Head of caudate nucleus (tissue), 42 donors: Measurements from ENCODE around the gene RER1.

Experiments used
- DNase-seq, 42 donors: peaks; one replicate each; pipeline versions ENCODE4 v3.0.0 to v3.0.0-alpha.2; 2020 to 2021; ENCODE audit warnings: mixed read lengths in 7 of 42
- intact Hi-C: fragments of 100-400 bp; cut with DNase I; formaldehyde crosslinking; loops from one replicate; pipeline ENCODE4 v1.15.0; 2022

RER1 gene

DNA sequence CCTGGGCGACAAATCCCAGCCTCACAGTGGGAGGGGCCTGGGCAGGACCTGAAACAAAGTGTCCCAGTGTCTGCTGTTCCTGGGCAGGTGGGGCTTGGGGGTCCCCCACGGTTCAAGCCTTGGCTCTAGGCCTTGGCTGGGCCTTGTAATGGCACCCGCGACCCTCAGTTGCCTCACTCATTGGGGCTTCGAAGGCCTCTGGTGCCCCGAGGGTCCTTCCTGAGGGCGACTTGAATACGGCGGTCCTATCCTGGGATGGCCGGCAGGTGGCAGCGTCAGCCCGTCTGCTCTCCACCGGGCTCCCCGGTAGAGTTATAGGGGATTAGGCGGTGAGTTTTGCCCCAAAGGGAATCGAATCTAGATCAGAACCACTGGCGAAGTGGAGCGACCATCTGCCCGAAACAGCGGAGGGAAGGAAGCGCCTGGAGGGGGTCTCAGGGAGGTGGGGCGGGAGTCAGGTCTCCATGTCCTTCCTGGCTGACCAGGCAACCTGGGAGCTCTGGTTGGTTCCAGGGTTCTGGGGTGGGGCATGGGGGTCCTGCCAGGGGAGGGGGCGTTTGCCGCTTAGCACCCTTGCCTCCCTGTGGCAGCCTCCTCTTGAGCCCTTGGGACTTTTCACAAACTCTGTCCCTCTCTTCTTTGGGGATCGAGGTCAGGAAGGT lies 22.8 kb downstream of the RER1 start:
- intact Hi-C loops, result loop anchor here (1.0 kb wide), 1 partner anchor 134 kb away; no protein-coding TSS in a partner anchor
- DNase-seq, result peak; percentile 68 to 93 (median 86)

DNA sequence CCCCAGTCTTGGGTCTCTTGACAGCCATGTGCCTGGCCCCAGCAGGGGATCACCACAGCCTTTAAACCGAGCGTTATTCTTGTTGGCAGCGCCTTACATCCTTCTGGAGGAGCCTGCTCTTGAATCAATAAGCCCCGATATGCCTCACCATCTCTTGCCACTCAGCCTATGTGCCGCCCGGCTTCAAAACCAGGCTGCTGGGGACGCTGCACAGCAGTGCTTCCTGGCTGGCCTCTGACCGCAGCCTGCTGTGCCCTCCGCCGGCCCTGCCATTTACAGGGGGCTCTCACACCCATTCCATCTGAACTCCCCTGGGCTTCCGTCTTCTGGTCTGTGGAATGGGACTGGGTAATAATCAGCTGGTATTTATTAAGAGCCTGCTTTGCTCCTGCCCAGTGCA lies 23.7 kb downstream of the RER1 start:
- intact Hi-C loops, result no loop called here
- DNase-seq, result no peak

DNA sequence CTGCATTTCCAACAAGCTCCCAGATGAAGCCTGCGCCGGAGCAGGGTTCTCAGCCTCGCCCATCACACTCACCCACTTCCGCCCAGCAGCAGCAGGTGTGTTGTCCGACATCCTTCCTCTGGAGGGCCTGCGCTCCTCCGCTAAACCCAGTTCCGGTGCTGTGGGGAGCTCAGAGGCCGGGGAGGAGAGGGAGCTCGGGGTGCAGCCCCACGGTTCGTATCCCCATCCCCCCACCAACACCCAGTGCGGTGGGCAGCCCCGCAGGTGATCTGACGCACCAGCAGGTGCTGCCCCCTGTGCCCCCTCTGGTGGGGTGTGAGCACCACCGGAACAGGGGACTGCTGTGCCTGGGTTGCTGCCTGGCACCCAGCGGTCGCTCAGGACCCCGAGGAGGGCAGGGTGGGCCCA lies 24.2 kb downstream of the RER1 start:
- intact Hi-C loops, result no loop called here
- no peak for DNase-seq

DNA sequence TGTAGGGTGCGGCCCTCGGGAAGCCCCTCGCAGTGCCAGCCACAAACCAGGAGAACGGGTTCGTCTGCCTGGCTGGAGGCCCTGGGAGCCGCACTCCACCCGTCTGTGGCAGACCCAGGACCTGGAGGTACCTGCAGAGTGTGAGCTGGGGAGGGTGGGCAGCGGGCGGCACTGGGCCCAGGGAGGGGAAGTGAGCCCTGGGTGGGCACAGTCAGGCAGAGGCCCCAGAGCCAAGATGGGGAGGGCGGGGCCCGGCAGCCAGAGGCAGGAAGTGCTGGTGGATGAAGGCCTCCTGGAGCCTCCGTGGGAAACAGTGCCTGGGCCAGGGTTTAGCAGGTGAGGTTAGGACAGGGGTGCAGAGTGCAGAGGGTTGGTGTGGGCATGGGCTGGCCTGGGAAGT lies 24.8 kb downstream of the RER1 start:
- no peak for DNase-seq
- intact Hi-C loops, result no loop called here

DNA sequence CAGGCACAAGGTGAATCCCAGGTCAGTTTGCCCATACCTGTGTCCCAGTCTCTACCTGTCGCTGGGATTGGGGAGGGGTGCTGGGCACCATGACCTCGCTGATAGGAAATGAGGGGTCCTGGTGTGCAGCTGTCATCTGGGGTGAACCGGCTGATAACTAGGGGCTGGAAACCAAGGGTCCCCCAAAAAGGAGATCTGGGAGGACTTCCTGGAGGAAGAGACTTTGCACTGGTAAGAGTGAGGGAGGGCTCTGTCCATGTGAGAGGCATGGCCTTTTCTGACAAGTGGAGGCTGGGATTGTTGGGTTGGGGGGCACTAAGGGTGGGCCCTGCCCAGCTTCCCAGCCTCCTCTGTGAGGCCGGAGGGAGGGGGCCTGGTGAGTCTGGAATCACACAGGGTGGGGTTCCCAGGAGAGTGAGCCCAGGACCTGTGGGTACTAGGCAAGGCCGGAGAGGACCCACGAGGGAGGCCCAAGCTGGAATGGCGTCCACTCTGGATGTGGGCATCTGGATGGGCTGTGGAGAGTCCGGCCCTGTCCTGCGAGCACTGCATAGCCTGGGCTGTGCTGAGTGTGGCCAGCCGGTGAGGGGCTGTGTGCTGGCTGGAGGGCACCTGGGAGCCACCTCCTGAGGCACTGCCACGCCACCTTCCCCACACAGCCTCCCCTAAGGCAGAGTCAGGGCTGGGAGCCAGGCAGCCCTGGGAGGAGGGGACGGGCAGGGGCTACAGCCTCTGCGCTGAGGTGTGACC lies 25.6 kb downstream of the RER1 start:
- DNase-seq, result no peak
- intact Hi-C loops, result no loop called here

DNA sequence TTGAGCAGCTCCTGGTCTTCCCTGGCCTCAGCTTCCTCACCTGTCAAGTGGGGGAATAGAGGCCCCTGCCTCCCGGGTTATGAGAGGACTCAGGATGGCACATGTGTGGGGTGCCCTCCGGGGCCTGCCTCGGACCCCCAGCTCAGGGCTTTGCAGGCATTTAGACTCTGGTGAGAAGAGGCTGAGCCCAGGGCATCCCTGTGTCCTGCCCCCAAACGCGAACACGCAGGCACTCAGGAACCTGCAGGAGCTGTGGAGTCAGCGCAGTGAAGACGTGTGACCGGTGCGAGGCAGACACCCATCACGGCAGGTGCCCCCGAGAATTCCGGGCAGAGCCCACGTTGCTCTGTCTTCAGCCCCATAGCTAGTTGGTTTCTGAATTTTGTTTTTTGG lies 26.2 kb downstream of the RER1 start:
- no peak for DNase-seq
- intact Hi-C loops, result no loop called here

DNA sequence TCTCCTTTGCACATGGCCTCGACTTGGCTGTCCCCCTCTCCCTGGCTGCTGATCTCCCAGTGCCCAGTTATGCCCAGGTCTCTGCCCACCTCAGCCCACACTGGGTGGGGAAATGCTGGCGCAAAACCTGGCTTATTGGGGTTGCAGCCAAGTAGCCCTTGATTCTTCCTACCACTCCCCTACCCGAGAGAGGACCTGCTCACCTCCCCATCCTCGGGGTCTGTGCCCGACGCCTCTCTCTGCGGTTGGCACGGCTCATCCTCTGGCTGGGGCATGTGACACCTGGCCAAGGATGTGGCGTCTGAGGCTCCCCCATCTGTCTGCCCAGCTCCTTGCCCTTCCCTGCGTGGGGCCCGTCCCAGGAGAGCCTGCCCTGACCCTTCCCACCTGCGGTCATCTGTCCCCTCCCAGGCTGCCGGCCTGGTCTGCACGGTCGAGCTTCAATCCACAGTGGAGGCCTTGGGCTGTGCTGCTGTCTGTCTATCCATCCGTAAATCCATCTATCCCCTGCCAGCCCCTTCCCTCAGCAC lies 27.2 kb downstream of the RER1 start:
- intact Hi-C loops, result no loop called here
- DNase-seq, result no peak

DNA sequence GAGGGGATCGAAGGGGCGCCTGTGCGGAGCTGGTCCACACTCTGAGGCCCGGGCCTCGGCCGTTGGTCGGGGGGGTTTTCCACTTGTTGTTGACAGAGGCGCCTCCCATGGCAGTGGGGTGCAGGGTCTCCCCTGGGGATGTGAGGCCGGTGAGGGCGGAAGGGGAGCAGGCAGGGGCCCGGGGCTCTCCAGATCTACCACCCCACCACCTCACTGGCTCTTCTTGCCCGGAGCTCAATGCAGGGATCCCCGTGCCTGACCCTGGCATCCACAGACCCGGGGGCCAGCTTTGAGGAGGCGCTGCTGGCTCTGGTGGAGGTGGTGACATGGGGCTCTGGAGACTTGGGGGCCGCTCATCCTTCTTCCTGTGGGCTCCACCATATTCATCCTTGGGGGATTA lies 27.8 kb downstream of the RER1 start:
- intact Hi-C loops, result no loop called here
- no peak for DNase-seq

DNA sequence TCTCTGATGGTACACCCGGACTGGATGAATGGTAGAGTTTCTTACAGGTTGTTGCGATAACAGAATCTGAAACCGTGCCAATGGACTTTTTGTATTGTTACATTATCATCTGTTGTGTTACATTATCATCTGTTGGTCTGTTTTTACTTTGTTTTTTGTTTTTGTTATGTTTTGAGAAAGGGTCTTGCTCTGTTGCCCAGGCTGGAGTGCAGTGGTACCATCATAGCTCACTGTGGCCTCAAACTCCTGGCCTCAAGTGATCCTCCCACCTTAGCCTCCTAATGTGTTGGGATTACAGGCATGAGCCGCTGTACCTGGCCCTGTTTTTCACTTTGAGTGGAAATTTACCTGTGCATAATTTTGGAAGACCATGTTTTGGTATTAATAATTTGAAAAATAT lies 30.9 kb downstream of the RER1 start:
- no peak for DNase-seq
- intact Hi-C loops, result no loop called here

DNA sequence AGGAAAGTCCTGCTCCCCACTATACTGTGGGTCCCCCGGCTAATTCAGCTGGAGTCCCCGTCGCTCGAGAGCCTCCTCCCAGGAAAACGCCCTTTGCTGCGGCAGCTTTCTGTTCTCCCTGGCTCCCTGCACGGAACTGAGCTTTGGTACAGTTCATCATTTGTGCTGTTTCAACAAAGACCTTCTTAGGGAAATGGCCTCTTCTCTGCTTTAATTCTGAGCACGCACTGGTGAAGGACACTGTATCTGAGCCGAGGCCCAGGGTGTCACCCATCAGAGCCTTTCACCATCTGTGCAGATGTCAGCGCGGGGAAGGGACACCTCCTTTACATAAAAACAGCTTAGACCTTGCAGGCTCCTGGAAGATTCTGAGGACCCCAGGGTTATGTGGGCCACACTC lies 34.3 kb downstream of the RER1 start:
- intact Hi-C loops, result no loop called here
- peak in 15 of 42 donors; percentile 30 to 69 (median 42) for DNase-seq

DNA sequence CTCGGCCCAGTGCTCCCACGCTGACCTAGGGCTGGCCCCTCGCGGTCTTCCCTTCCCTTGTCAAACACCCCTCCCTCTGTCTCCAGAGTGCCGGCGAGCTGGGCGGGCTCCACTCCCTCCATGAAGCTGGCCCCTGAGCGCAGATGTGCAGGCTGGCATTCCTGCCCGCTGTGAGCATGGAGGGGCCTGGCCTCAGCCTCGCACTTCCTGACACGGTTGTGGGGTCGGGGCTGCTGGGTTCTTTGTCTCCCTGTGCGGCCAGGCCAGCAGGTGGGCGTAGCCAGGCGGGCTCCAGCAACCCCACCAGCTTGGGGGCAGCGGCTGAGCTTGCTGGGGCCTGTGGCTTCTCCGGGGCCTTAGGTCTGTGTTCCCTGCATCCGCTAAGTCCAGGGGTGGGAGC lies 34.9 kb downstream of the RER1 start:
- no peak for DNase-seq
- intact Hi-C loops, result no loop called here

DNA sequence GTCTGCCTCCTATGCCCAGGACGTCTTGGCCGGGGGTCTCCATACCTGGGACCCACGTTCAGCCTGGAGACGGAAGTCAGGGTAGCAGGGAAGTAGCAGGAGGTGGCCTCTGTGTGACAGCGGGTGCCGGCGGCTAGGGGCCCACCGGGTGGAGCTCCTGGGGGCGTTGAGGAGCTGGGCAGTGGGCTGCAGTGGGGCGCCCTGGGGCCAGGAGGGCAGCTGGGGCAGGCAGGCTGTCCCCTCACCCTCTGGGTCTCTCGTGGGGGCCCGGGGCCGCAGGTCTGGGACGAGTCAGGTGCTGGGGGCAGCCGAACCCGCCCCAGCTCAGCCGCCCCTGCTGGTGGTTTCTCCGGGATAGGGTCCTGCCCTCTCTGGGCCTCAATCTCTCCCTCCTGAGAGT lies 35.4 kb downstream of the RER1 start:
- DNase-seq, result no peak
- intact Hi-C loops, result no loop called here

DNA sequence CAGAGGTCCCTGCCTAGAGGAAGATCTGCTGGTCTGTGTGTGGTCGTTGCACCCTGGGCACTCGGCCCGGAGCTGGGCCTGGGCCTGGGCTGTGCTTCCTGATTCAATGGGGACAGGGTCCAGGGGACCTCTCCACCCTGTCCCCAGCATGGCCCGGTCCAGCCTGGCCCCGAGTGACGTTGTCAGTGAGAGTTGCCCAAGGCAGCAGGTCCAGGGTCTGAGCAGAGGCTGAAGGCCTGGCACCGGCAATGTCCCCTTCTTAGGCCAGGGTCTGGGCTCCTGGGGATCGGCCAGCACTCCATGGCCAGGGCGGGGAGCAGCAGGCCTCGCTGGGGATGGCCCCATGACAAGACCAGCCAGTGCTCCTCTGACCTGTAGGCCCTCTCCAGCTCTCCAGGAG lies 36.3 kb downstream of the RER1 start:
- intact Hi-C loops, result no loop called here
- no peak for DNase-seq

DNA sequence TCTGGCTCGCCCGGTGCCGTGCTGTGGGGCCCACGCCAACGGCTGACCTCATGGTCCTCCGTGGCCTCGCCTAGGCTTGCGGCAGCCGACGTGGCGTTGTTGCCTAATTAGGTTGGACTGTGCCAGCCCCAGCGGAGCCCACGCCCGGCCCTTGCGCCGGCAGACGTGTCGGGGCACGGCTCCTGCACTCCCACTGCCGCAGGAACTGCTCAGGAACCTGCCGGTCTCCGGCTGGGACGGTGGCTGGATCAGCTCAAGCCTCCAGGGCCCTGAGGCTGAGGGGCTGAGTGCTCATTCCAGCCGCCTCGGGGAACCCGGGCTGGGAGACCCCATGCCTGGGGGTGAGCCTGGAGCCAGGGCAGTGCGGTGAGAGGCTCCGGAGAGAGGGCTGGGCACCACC lies 36.8 kb downstream of the RER1 start:
- no peak for DNase-seq
- intact Hi-C loops, result no loop called here

DNA sequence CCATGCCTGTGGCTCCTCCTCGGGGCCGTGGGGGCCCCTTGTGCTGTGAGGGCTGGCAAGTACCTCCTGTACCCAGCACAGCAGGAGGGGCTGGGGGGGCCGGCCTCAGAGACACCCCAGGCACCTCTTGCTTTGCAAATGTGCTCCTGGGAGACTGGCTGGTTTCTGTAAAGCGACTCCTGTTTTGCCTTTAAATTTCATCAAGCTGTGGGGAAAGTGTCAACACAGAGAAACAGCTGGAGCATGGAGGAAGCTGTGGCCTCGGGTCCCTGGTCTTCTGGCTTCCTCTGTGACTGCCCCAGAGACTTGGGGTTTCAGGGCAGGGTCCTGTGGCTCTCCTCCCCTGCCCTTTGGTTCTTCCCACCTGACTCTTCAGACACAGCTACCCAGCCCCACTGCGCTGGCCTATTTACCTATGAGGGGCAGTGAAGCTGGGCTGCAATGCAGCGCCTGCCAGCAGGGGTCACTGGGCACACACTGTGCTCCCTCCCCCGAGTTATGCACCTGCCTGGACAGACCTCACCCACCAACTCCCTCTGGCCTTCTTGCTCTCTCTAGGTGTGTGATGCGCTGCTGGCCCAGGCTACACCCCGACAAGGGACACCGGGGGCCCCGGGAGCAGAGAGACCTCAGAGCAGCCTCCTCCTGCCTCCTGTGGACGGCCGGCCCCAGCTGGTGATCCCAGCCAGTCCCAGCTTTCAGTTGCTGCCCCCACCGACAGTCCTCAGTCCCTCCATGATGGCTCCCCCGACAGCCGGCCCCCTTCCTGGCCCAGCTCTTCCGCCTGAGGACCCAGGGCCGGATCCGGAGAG lies 38.3 kb downstream of the RER1 start:
- intact Hi-C loops, result no loop called here
- DNase-seq, result peak in 1 of 42 donors; percentile 54

DNA sequence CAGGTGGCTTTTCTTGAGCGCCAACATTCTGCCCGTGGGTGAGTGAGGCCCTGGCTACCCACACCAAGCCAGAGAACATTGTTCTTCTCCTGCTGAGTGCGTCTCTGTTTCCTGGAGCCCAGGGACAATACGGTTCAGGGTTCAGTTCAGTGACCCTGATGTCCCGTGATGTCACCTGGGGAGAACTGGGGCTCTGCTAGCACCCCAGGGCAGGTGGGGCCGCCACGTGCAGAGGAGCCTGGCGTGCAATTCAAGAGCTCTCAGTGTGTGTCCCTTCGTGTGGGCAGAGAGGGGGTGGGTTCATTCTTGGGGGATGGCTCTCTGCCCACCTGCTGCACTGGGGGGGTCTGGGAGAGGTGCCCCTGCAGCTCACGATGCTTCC lies 38.9 kb downstream of the RER1 start:
- intact Hi-C loops, result no loop called here

DNA sequence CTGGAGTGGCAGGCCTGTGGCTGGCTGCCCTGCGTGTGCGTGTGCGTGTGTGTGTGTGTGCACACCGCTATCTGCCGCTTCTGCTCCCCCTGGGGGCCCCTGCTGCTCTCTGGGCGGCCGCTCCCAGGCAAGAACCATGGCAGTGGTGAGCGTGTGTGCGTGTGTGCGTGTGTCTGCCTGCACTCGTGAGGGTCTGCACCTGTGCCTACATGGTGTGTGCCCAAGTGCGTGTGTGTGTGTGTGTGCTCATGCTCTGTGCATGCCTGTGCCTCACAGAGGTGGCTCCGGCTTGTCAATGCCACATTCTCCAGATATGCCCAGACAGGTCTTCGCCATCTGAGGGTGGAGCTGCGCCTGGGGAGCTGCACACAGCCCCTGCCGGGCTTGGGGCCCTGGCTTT lies 39.5 kb downstream of the RER1 start:
- intact Hi-C loops, result no loop called here
- DNase-seq, result no peak

More for the DNA sequence above, 38.9 kb downstream of the RER1 start:
- DNase-seq, result no peak

DNA sequence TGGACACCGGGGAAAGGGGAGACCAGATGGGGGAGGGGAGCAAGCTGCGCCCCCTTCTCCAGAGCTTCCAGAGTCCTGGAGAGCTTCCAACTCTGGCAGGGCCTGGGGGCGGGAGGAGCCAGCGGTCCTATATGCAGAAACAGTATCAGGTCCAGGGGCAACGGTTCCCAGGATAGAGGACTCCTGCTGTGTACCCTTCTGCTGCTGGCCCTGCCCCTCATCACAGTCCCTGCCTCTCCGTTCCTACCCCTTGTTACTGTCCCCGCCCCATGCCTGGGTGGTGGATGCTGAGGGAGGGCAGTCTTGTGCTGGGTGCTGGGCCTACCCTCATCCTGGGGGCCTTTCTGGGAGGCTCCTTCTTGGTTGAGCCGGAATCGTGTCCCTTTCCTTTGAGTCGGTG lies 39.9 kb downstream of the RER1 start:
- no peak for DNase-seq
- intact Hi-C loops, result no loop called here

DNA sequence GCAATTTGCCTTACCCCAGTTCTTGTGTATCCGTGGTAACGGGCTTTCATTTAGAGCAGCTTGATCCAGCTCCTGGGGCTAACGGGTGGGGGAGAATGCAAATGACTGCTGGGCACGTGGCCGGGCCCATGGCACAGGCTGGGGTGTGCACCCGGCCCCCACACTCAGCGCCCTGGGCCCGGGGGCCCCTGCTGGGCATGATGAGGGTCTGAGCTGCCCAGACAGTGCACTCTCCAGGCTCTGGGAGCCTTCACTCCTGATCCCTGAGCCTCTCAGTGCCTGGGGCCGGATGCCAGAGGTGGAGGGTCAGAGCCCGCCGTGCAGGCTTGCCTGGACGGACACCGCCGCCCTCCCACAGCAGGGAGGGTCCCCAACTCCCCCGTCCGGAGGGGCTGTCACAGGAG lies 40.8 kb downstream of the RER1 start:
- intact Hi-C loops, result no loop called here
- no peak for DNase-seq

DNA sequence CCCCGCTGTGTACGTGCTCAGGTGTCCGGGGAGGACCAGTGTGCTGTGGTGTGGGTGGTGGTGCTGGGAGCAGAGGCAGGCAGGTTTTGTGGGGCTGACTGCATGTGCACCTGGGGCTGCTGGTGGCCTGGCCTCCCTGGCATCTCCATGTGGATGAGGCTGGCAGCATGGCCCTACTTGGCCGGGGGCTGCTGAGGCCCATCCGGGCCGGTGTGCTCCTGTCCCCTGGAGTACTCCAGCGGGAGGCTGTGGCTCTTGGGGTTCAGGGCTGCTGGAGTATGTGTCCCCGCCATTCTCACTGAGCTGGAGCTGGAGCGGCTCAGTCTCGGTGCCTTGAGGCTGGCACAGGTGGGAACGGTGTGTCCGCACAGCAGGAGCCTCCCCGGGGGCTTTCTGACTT lies 41.6 kb downstream of the RER1 start:
- no peak for DNase-seq
- intact Hi-C loops, result no loop called here
